HepG2 (cell line): Measurements from ENCODE around the gene SIX5. TPM values are rescaled to one million over a fixed set of nuclear protein-coding genes. Genes with fewer than 3 reads are reported as not detected.
A peak's percentile ranks its signal among the peaks of the same experiment; 100 is the strongest.

Source experiments
- CERS6 ChIP-seq: sonication (generic); formaldehyde crosslinking; IDR thresholded peaks from 2 replicates; pipeline ENCODE4 v1.5.0; 2020; ENCODE audit warnings: missing genetic modification reagents
- CREM ChIP-seq, 2 experiments: sonication (generic) in 1 of 2; formaldehyde crosslinking in 1 of 2; IDR thresholded peaks; 2 replicates each; pipeline versions ENCODE4 v1.4.0 to v1.6.1; 2016 to 2020; ENCODE audit warnings: antibody characterized with exemption in 1 of 2, mild to moderate bottlenecking in 1 of 2, missing genetic modification reagents in 1 of 2
- GFI1 ChIP-seq: sonication (generic); formaldehyde crosslinking; IDR thresholded peaks from 2 replicates; pipeline ENCODE4 v1.5.0; 2020; ENCODE audit warnings: missing genetic modification reagents, mild to moderate bottlenecking, borderline replicate concordance
- GTF3A ChIP-seq: sonication (generic); formaldehyde crosslinking; conservative IDR thresholded peaks from 2 replicates; pipeline ENCODE4 v1.4.0; 2020; ENCODE audit warnings: mild to moderate bottlenecking, missing genetic modification reagents
- HNF1A ChIP-seq, 2 experiments: sonication (generic) in 1 of 2; formaldehyde crosslinking in 1 of 2; IDR thresholded peaks; 2 replicates each; pipeline versions ENCODE4 v1.4.0 to v1.6.1; 2016 to 2020; ENCODE audit warnings: borderline replicate concordance in 1 of 2, low read depth in 1 of 2, mild to moderate bottlenecking in 1 of 2, missing genetic modification reagents in 1 of 2
- TCF7L2 ChIP-seq: IDR thresholded peaks from 2 replicates; pipeline ENCODE4 v1.6.1; 2011; ENCODE audit warnings: mild to moderate bottlenecking, low read depth, low read length, moderate library complexity
- ZBTB20 ChIP-seq: sonication (generic); formaldehyde crosslinking; IDR thresholded peaks from 2 replicates; pipeline ENCODE4 v1.8.1; 2023; ENCODE audit warnings: missing genetic modification reagents, low read depth, mild to moderate bottlenecking, borderline replicate concordance
- ZFP41 ChIP-seq: sonication (generic); formaldehyde crosslinking; IDR thresholded peaks from 2 replicates; pipeline ENCODE4 v1.4.0; 2020; ENCODE audit warnings: mild to moderate bottlenecking, missing genetic modification reagents, borderline replicate concordance
- ZNF180 ChIP-seq: sonication (generic); formaldehyde crosslinking; IDR thresholded peaks from 2 replicates; pipeline ENCODE4 v1.4.0; 2020; ENCODE audit warnings: low read depth, missing genetic modification reagents, borderline replicate concordance
- ZNF3 ChIP-seq: IDR thresholded peaks from 2 replicates; pipeline ENCODE4 v1.7.0; 2017; ENCODE audit warnings: inconsistent platforms
- ZNF441 ChIP-seq: sonication (generic); formaldehyde crosslinking; IDR thresholded peaks from 2 replicates; pipeline ENCODE4 v1.7.0; 2021; ENCODE audit warnings: missing genetic modification reagents, borderline replicate concordance
- polyA plus RNA-seq, 8 experiments: library from polyadenylated mRNA; depleted of rRNA in 3 of 8; stranded (reverse) in 7 of 8; unstranded in 1 of 8; fragments of >200 nt; fragmentation: Illumina TruSeq in 4 of 8; extraction: Trizol in 4 of 8; gene quantifications; 2 replicates each; pipeline versions ENCODE4 v1.2.1 to v1.2.3, GENCODE V29; 2011 to 2016; ENCODE audit warnings: low read depth in 4 of 8, missing spikeins in 1 of 8, mixed read lengths in 1 of 8; ENCODE audit not compliant: insufficient read depth in 1 of 8
- total RNA-seq, 5 experiments: library from RNA; depleted of rRNA; stranded (reverse); fragments of >200 nt; fragmentation: Illumina TruSeq; extraction: Trizol; gene quantifications; 2 replicates each; pipeline ENCODE4 v1.2.3, GENCODE V29; 2016; ENCODE audit warnings: low read depth in 1 of 5
- TF ChIP-seq, protein P1 (sequence below): sonication (generic); formaldehyde crosslinking; IDR thresholded peaks from 2 replicates; pipeline ENCODE4 v1.5.1; 2020; ENCODE audit warnings: mild to moderate bottlenecking, missing genetic modification reagents, moderate library complexity
- TF ChIP-seq, protein P2 (sequence below): sonication (generic); formaldehyde crosslinking; IDR thresholded peaks from 2 replicates; pipeline ENCODE4 v1.4.0; 2020; ENCODE audit warnings: missing genetic modification reagents

SIX5 gene
- total and polyA plus RNA-seq, 2 of the 13 experiments (the other 11 are each of a cell fraction or from before 2014, with no cell fraction given): 7.7 to 10.5 TPM

- TF ChIP-seq HNF1A (IDR thresholded peaks at IDR 0.05; ENCODE audit: low read depth): no peak
- TF ChIP-seq HNF1A (CRISPR knock-in tag; IDR thresholded peaks at IDR 0.05; ENCODE audit: borderline replicate concordance): 0 out of 2 replicates have a peak, but pooled peaks have one; percentile 43
- TF ChIP-seq ZNF3 (CRISPR knock-in tag): no peak
- no peak; the same call in 1 of the 2 replicates for TF ChIP-seq GFI1 (CRISPR knock-in tag)
- no peak for TF ChIP-seq ZNF180
- TF ChIP-seq, protein P1, sequence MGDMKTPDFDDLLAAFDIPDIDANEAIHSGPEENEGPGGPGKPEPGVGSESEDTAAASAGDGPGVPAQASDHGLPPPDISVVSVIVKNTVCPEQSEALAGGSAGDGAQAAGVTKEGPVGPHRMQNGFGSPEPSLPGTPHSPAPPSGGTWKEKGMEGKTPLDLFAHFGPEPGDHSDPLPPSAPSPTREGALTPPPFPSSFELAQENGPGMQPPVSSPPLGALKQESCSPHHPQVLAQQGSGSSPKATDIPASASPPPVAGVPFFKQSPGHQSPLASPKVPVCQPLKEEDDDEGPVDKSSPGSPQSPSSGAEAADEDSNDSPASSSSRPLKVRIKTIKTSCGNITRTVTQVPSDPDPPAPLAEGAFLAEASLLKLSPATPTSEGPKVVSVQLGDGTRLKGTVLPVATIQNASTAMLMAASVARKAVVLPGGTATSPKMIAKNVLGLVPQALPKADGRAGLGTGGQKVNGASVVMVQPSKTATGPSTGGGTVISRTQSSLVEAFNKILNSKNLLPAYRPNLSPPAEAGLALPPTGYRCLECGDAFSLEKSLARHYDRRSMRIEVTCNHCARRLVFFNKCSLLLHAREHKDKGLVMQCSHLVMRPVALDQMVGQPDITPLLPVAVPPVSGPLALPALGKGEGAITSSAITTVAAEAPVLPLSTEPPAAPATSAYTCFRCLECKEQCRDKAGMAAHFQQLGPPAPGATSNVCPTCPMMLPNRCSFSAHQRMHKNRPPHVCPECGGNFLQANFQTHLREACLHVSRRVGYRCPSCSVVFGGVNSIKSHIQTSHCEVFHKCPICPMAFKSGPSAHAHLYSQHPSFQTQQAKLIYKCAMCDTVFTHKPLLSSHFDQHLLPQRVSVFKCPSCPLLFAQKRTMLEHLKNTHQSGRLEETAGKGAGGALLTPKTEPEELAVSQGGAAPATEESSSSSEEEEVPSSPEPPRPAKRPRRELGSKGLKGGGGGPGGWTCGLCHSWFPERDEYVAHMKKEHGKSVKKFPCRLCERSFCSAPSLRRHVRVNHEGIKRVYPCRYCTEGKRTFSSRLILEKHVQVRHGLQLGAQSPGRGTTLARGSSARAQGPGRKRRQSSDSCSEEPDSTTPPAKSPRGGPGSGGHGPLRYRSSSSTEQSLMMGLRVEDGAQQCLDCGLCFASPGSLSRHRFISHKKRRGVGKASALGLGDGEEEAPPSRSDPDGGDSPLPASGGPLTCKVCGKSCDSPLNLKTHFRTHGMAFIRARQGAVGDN (CRISPR knock-in tag): peak; percentile 94
- TF ChIP-seq CERS6: peak; percentile 82; the same call in 1 of the 2 replicates
- peak; percentile 53; the same call in 1 of the 2 replicates for TF ChIP-seq ZBTB20 (CRISPR knock-in tag)
- TF ChIP-seq TCF7L2: no peak
- 0 out of 2 replicates have a peak, but pooled peaks have one; percentile 36 for TF ChIP-seq GTF3A (CRISPR knock-in tag)
- peak; percentile 71; the same call in 1 of the 2 replicates for TF ChIP-seq ZNF441 (CRISPR knock-in tag)
- TF ChIP-seq ZFP41: no peak
- TF ChIP-seq, protein P2, sequence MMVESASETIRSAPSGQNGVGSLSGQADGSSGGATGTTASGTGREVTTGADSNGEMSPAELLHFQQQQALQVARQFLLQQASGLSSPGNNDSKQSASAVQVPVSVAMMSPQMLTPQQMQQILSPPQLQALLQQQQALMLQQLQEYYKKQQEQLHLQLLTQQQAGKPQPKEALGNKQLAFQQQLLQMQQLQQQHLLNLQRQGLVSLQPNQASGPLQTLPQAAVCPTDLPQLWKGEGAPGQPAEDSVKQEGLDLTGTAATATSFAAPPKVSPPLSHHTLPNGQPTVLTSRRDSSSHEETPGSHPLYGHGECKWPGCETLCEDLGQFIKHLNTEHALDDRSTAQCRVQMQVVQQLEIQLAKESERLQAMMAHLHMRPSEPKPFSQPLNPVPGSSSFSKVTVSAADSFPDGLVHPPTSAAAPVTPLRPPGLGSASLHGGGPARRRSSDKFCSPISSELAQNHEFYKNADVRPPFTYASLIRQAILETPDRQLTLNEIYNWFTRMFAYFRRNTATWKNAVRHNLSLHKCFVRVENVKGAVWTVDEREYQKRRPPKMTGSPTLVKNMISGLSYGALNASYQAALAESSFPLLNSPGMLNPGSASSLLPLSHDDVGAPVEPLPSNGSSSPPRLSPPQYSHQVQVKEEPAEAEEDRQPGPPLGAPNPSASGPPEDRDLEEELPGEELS: no peak; the same call in 1 of the 2 replicates
- peak; percentile 50; the same call in 1 of the 2 replicates for TF ChIP-seq CREM (IDR thresholded peaks at IDR 0.05)
- TF ChIP-seq CREM (CRISPR knock-in tag; IDR thresholded peaks at IDR 0.05): no peak
Observed at GRCh38 chr19:45770192-45771101, 1.4 kb upstream of the SIX5 start (continued).
